Neural cell (in vitro differentiated cells): ENCODE data around the gene CRYGD. TPM values are rescaled to one million over a fixed set of nuclear protein-coding genes. Genes with fewer than 3 reads are reported as not detected.

Experiments used
- H2AFZ ChIP-seq: fragments of 200-600, 300-800 bp; sonication (generic), shearing (Covaris generic); 2 replicates; pipeline ENCODE4 v1.6.0; 2014; ENCODE audit warnings: low read depth, mild to moderate bottlenecking, antibody characterized with exemption, low read length, moderate library complexity
- H3F3A ChIP-seq: fragments of 200-600 bp; shearing (Covaris generic); 2 replicates; pipeline ENCODE4 v1.6.1; 2016; ENCODE audit warnings: mild to moderate bottlenecking, moderate library complexity, mixed read lengths, antibody characterized with exemption, low read length; ENCODE audit not compliant: insufficient read depth, poor library complexity, severe bottlenecking
- H3K27ac ChIP-seq: fragments of 200-600, 300-800 bp; sonication (generic), shearing (Covaris generic); 2 replicates; pipeline ENCODE4 v1.5.1; 2014; ENCODE audit warnings: mild to moderate bottlenecking, low read length, moderate library complexity
- H3K27me3 ChIP-seq: fragments of 300-800, 200-600 bp; sonication (generic), shearing (Covaris generic); 2 replicates; pipeline ENCODE4 v1.6.0; 2014; ENCODE audit warnings: mild to moderate bottlenecking, low read depth, low read length, moderate library complexity; ENCODE audit not compliant: insufficient read depth
- H3K36me3 ChIP-seq: fragments of 300-800, 200-600 bp; sonication (generic), shearing (Covaris generic); 2 replicates; pipeline ENCODE4 v1.5.1; 2014; ENCODE audit warnings: mild to moderate bottlenecking, antibody characterized with exemption, low read length, moderate library complexity; ENCODE audit not compliant: insufficient read depth
- H3K4me2 ChIP-seq: fragments of 300-800, 200-600 bp; sonication (generic), shearing (Covaris generic); 2 replicates; pipeline ENCODE4 v1.6.0; 2014; ENCODE audit warnings: mild to moderate bottlenecking, low read length
- H3K4me3 ChIP-seq: fragments of 300-800, 200-600 bp; sonication (generic), shearing (Covaris generic); 2 replicates; pipeline ENCODE4 v1.5.1; 2014; ENCODE audit warnings: mild to moderate bottlenecking, low read length, moderate library complexity
- H3K79me2 ChIP-seq: fragments of 200-600 bp; shearing (Covaris generic); replicated peaks from 2 replicates; pipeline ENCODE4 v1.6.0; 2014; ENCODE audit warnings: mild to moderate bottlenecking, low read length, moderate library complexity; ENCODE audit not compliant: insufficient read depth
- H3K9ac ChIP-seq: fragments of 300-800, 200-600 bp; sonication (generic), shearing (Covaris generic); 2 replicates; pipeline ENCODE4 v1.6.1; 2016; ENCODE audit warnings: mild to moderate bottlenecking, low read length, mixed read lengths
- H3K9me2 ChIP-seq: fragments of 200-600 bp; shearing (Covaris generic); 2 replicates; pipeline ENCODE4 v1.6.1; 2016; ENCODE audit warnings: mild to moderate bottlenecking, low read length, mixed read lengths; ENCODE audit not compliant: insufficient read depth
- H3K9me3 ChIP-seq: fragments of 200-600, 300-800 bp; sonication (generic), shearing (Covaris generic); 2 replicates; pipeline ENCODE4 v1.6.1; 2016; ENCODE audit warnings: mild to moderate bottlenecking, mixed run types, low read length, moderate library complexity, mixed read lengths
- H4K20me1 ChIP-seq: fragments of 200-600 bp; shearing (Covaris generic); 2 replicates; pipeline ENCODE4 v1.6.1; 2016; ENCODE audit warnings: mild to moderate bottlenecking, mixed run types; ENCODE audit not compliant: insufficient read depth
- CTCF ChIP-seq: fragments of 450-650 bp; IDR thresholded peaks from 2 replicates; pipeline ENCODE4 v1.5.1; 2014; ENCODE audit warnings: antibody characterized with exemption, mild to moderate bottlenecking, moderate library complexity; ENCODE audit not compliant: poor library complexity, severe bottlenecking
- EP300 ChIP-seq: fragments of 450-650 bp; conservative IDR thresholded peaks from 2 replicates; pipeline ENCODE4 v1.6.1; 2014; ENCODE audit warnings: antibody characterized with exemption, mild to moderate bottlenecking, moderate library complexity; ENCODE audit not compliant: poor library complexity, severe bottlenecking
- EZH2 ChIP-seq: fragments of 200-600, 300-800 bp; shearing (Covaris generic), sonication (generic); IDR thresholded peaks from 2 replicates; pipeline ENCODE4 v1.6.1; 2014; ENCODE audit warnings: antibody characterized with exemption, low read length, borderline replicate concordance, mild to moderate bottlenecking; ENCODE audit not compliant: insufficient read depth, poor library complexity, severe bottlenecking
- MXI1 ChIP-seq: fragments of 450-650 bp; conservative IDR thresholded peaks from 2 replicates; pipeline ENCODE4 v1.6.1; 2014; ENCODE audit warnings: antibody characterized with exemption, mild to moderate bottlenecking; ENCODE audit not compliant: poor library complexity, severe bottlenecking
- POLR2AphosphoS5 ChIP-seq: IDR thresholded peaks from 2 replicates; pipeline ENCODE4 v1.6.1; 2012
- RAD21 ChIP-seq: fragments of 450-650 bp; conservative IDR thresholded peaks from 2 replicates; pipeline ENCODE4 v1.6.1; 2014; ENCODE audit warnings: antibody characterized with exemption, mild to moderate bottlenecking, moderate library complexity
- SMC3 ChIP-seq: fragments of 450-650 bp; conservative IDR thresholded peaks from 2 replicates; pipeline ENCODE4 v1.6.1; 2014; ENCODE audit warnings: antibody characterized with exemption, mild to moderate bottlenecking, moderate library complexity; ENCODE audit not compliant: poor library complexity
- TAF1 ChIP-seq: IDR thresholded peaks from 2 replicates; pipeline ENCODE4 v1.6.1; 2012; ENCODE audit warnings: low read depth
- polyA plus RNA-seq: library from polyadenylated mRNA; depleted of rRNA; stranded (reverse); fragments of >200 nt; gene quantifications from 2 replicates; pipeline ENCODE4 v1.2.3, GENCODE V29; 2014
- TF ChIP-seq, protein P1 (sequence below): IDR thresholded peaks from 2 replicates; pipeline ENCODE4 v1.6.1; 2012; ENCODE audit warnings: borderline replicate concordance

CRYGD gene
- polyA plus RNA-seq, 1 donor from 2014 or later, result not detected

GRCh38 chr2:208163489-208163888 lies 39.2 kb upstream of the CRYGD start, which contains the start of gene CRYGA:
TSS of gene CRYGA (minus strand) at chr2:208163589. CDS start at chr2:208163556, 33 bp downstream.
- Histone ChIP-seq H2AFZ (no peak within 1 kb of the TSS), H3K9ac (no peak within 1 kb of the TSS)

GRCh38 chr2:208156439-208156838 lies 32.1 kb upstream of the CRYGD start:
- Histone ChIP-seq H3K4me3 (no peak overlapping the region), H3K36me3 (no peaks in the 10 kb centered on the region), H3K4me2 (no peak overlapping the region), H4K20me1 (no peaks in the 10 kb centered on the region), H3K27me3 (no peaks in the 10 kb centered on the region), H2AFZ (no peak overlapping the region), H3K27ac (no peak overlapping the region), H3K9ac (no peak overlapping the region), H3F3A (no peaks in the 10 kb centered on the region), H3K9me2 (no peaks in the 10 kb centered on the region), H3K9me3 (no peaks in the 10 kb centered on the region), H3K79me2 (no peaks in the 10 kb centered on the region)
- no peak for TF ChIP-seq MXI1
- TF ChIP-seq TAF1, result no peak
- TF ChIP-seq POLR2AphosphoS5, result no peak
- no peak for TF ChIP-seq RAD21
- no peak for TF ChIP-seq EZH2
- TF ChIP-seq, protein P1, sequence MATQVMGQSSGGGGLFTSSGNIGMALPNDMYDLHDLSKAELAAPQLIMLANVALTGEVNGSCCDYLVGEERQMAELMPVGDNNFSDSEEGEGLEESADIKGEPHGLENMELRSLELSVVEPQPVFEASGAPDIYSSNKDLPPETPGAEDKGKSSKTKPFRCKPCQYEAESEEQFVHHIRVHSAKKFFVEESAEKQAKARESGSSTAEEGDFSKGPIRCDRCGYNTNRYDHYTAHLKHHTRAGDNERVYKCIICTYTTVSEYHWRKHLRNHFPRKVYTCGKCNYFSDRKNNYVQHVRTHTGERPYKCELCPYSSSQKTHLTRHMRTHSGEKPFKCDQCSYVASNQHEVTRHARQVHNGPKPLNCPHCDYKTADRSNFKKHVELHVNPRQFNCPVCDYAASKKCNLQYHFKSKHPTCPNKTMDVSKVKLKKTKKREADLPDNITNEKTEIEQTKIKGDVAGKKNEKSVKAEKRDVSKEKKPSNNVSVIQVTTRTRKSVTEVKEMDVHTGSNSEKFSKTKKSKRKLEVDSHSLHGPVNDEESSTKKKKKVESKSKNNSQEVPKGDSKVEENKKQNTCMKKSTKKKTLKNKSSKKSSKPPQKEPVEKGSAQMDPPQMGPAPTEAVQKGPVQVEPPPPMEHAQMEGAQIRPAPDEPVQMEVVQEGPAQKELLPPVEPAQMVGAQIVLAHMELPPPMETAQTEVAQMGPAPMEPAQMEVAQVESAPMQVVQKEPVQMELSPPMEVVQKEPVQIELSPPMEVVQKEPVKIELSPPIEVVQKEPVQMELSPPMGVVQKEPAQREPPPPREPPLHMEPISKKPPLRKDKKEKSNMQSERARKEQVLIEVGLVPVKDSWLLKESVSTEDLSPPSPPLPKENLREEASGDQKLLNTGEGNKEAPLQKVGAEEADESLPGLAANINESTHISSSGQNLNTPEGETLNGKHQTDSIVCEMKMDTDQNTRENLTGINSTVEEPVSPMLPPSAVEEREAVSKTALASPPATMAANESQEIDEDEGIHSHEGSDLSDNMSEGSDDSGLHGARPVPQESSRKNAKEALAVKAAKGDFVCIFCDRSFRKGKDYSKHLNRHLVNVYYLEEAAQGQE, result no peak
- no peak for TF ChIP-seq SMC3
- TF ChIP-seq EP300, result no peak
- TF ChIP-seq CTCF, result no peak

More at GRCh38 chr2:208163489-208163888, 39.2 kb upstream of the CRYGD start, which contains the start of gene CRYGA:
- Histone ChIP-seq H3K9me2 (no peaks in the 10 kb centered on the region), H3K36me3 (no peaks in the 10 kb centered on the region), H3F3A (peaks cover 3% of the 10 kb centered on the region), H3K4me2 (no peak within 1 kb of the TSS), H3K79me2 (no peaks in the 10 kb centered on the region), H3K27me3 (no peaks in the 10 kb centered on the region), H3K4me3 (no peak within 1 kb of the TSS), H4K20me1 (no peaks in the 10 kb centered on the region), H3K9me3 (no peaks in the 10 kb centered on the region), H3K27ac (no peak within 1 kb of the TSS)
- TF ChIP-seq CTCF, result no peak
- no peak for TF ChIP-seq EZH2
- TF ChIP-seq, protein P1, result no peak
- TF ChIP-seq POLR2AphosphoS5, result no peak
- TF ChIP-seq SMC3, result no peak
- no peak for TF ChIP-seq EP300
- TF ChIP-seq TAF1, result no peak
